Right lobe of liver (tissue), 6 donors: Measurements from ENCODE around the gene LCE4A. TPM values are rescaled to one million over a fixed set of nuclear protein-coding genes. Genes with fewer than 3 reads are reported as not detected.
"Not testable (repeated sequence)": the region's sequence is repeated elsewhere in the genome, so short reads cannot be mapped to it uniquely, and the experiment has no call there.

Experiments used
- ATAC-seq, 4 donors: fragments of 200-7000 bp; cut with Tn5 transposase; one replicate each; pipeline ENCODE4 v1.9.1; 2020; ENCODE audit warnings: mild to moderate bottlenecking in 4 of 4, moderate library complexity in 4 of 4
- DNase-seq, 3 donors: peaks; one replicate each; pipeline ENCODE4 v3.0.0-alpha.2; 2020
- H3K27ac ChIP-seq, 3 donors: fragments of 200-600 bp; one replicate each; pipeline ENCODE4 v1.8.0; 2022
- H3K27me3 ChIP-seq, 2 donors: fragments of 200-600 bp; one replicate each; pipeline ENCODE4 v1.8.0; 2022
- H3K36me3 ChIP-seq, 4 donors: fragments of 200-600 bp; sonication (generic) in 1 of 4; one replicate each; pipeline versions ENCODE4 v1.5.1 to v1.8.0; 2017 to 2022; ENCODE audit warnings: control low read depth in 1 of 4
- H3K4me1 ChIP-seq, 4 donors: fragments of 200-600 bp; sonication (generic) in 1 of 4; one replicate each; pipeline versions ENCODE4 v1.5.1 to v1.8.0; 2017 to 2022; ENCODE audit warnings: control low read depth in 1 of 4
- H3K4me3 ChIP-seq, 3 donors: fragments of 200-600 bp; one replicate each; pipeline ENCODE4 v1.8.0; 2022
- H3K9me3 ChIP-seq, 4 donors: fragments of 200-600 bp; sonication (generic) in 1 of 4; one replicate each; pipeline versions ENCODE4 v1.5.1 to v1.8.0; 2017 to 2022; ENCODE audit warnings: control low read depth in 1 of 4
- CTCF ChIP-seq, 4 donors: fragments of 200-600 bp in 3 of 4; fragments of 450-650 bp in 1 of 4; IDR thresholded peaks; one replicate each; pipeline versions ENCODE4 v1.5.1 to v1.8.0; 2016 to 2022; ENCODE audit warnings: antibody characterized with exemption in 4 of 4, mild to moderate bottlenecking in 2 of 4
- POLR2A ChIP-seq: fragments of 450-650 bp; IDR thresholded peaks from one replicate; pipeline ENCODE4 v1.6.1; 2017; ENCODE audit warnings: antibody characterized with exemption, mild to moderate bottlenecking
- WGBS: methylation state at CpG from one replicate; pipeline ENCODE4 v1.1.6; 2018; ENCODE audit warnings: low coverage, low lambda C conversion rate; ENCODE audit not compliant: insufficient coverage; ENCODE audit errors: missing lambda C conversion rate; 5-methylcytosine and 5-hydroxymethylcytosine counted together
- intact Hi-C, 2 donors: fragments of 100-400 bp; cut with DNase I; formaldehyde crosslinking; loops; one replicate each; pipeline versions ENCODE4 v1.11.2 to v1.14.1; 2022
- total RNA-seq, 6 experiments: library from RNA; depleted of rRNA in 2 of 6; stranded (reverse); fragments of >200 nt in 2 of 6; fragmentation: NEBNext Ultra II Directional in 3 of 6; extraction: Animal tissue kit (Norgen Biotek cat#: 25700) in 3 of 6; gene quantifications; one replicate each; pipeline versions ENCODE4 v1.1.0 to v1.2.4, GENCODE V29; 2016 to 2023
- donor health status: DM: no; HTN: yes; CAD: no.
- donor health status: DM: no; HTN: no; CAD: no.
- donor health status: DM: no; HTN: no; CAD: no.
- donor health status: DM: no; HTN: yes; CAD: no.
- donor health status: DM: no; HTN: yes; CAD: no.

Gene LCE4A
- total RNA-seq, 6 experiments from 2014 or later = not detected

DNA sequence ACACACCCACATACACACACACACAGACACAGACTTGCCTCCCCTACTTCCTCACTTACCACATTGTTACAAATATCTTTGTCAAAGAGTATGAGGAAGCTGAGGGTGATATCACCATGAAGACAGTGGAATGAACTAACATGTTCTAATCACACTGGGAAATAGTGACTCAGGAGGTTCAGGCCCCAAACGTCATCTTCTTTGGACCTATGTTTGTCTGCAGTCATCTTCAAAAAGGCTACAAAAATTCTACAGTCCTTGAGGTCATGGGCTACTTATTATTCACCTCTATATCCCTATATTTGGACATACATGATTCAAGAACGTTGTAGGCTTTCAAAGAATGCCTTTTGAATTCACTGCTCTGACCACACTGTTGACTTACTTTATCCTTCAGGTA, 34.9 kb upstream of the LCE4A start:
- 49% methylated on average over 2 of the region's 2 CpGs for WGBS
- Histone ChIP-seq H3K4me3 (no peak overlapping the region), H3K27me3 (no peaks in the 10 kb centered on the region), H3K4me1 (no peaks in the 10 kb centered on the region), H3K27ac (no peak overlapping the region), H3K36me3 (no peaks in the 10 kb centered on the region), H3K9me3 (no peaks in the 10 kb centered on the region)
- ATAC-seq (no peak), DNase-seq (no peak)
- no peak for TF ChIP-seq CTCF (IDR thresholded peaks at IDR 0.05)
- TF ChIP-seq POLR2A = no peak
- intact Hi-C loops = no loop called here

DNA sequence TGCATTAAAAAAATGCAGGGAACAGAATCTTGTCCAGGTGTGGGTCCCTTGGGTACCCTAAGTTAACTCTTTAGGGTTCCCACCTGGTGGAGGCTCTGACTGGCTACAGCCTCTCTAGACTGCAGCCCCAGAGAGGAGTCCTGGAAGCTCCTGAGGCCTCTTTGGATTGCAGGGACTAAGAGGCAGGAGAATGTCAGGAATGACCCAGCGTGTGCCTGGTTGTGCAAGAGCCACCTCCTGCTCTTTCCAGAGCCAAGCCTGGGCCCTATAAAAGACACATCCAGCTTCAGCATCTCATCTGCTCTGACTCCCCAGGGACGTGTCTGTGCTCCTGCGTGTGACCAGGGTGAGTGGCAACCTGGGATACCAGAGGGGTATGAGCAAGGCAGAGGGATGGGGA, 33.0 kb upstream of the LCE4A start, which contains the start of gene LCE2C:
Gene LCE2C (plus strand): TSS at position 297 of the 400 bp plus-strand sequence. CDS start 737 bp downstream, outside the sequence.
- H3K4me3 ChIP-seq, H3K36me3 ChIP-seq, ATAC-seq, H3K9me3 ChIP-seq, intact Hi-C loops, H3K27ac ChIP-seq, DNase-seq, H3K27me3 ChIP-seq, H3K4me1 ChIP-seq: not testable (repeated sequence)
- WGBS = 76% methylated on average over 2 of the region's 3 CpGs

- Histone ChIP-seq H3K36me3 (no peaks in the 10 kb centered on the region), H3K9me3 (no peaks in the 10 kb centered on the region), H3K4me1 (no peaks in the 10 kb centered on the region), H3K27ac (no peak overlapping the region), H3K27me3 (no peaks in the 10 kb centered on the region), H3K4me3 (no peak overlapping the region)
- intact Hi-C loops = no loop called here
- 50% methylated on average over 2 of the region's 6 CpGs for WGBS
- ATAC-seq (no peak), DNase-seq (no peak)
- TF ChIP-seq POLR2A (no peak), CTCF (IDR thresholded peaks at IDR 0.05) (no peak)
Observed at GRCh38 chr1:152679459-152679858, 28.5 kb upstream of the LCE4A start.

GRCh38 chr1:152681616-152682015, 26.3 kb upstream of the LCE4A start:
- no peaks in the 10 kb centered on the region for H3K9me3 ChIP-seq
- no peak for DNase-seq
- intact Hi-C loops = no loop called here
- ATAC-seq = no peak
- no peak for TF ChIP-seq CTCF (IDR thresholded peaks at IDR 0.05)
- no peak for TF ChIP-seq POLR2A
- H3K27me3 ChIP-seq = no peaks in the 10 kb centered on the region
- H3K4me1 ChIP-seq = no peaks in the 10 kb centered on the region
- no peaks in the 10 kb centered on the region for H3K36me3 ChIP-seq
- no peak overlapping the region for H3K4me3 ChIP-seq
- no peak overlapping the region for H3K27ac ChIP-seq
- WGBS = 24% methylated on average over 2 of the region's 2 CpGs

- no peak overlapping the region for H3K4me3 ChIP-seq
- H3K27me3 ChIP-seq = no peaks in the 10 kb centered on the region
- DNase-seq (no peak), ATAC-seq (no peak)
- no peak overlapping the region for H3K27ac ChIP-seq
- H3K9me3 ChIP-seq = no peaks in the 10 kb centered on the region
- TF ChIP-seq CTCF (IDR thresholded peaks at IDR 0.05) (no peak), POLR2A (no peak)
- intact Hi-C loops = no loop called here
- no peaks in the 10 kb centered on the region for H3K4me1 ChIP-seq
- H3K36me3 ChIP-seq = no peaks in the 10 kb centered on the region
Observed at GRCh38 chr1:152683846-152684245, 24.1 kb upstream of the LCE4A start.

GRCh38 chr1:152685823-152686222, 22.1 kb upstream of the LCE4A start, which contains the start of gene LCE2B:
Gene LCE2B, plus strand, starts transcription at chr1:152686123. Its CDS starts 721 bp downstream, at chr1:152686844.
- H3K27me3 ChIP-seq, H3K27ac ChIP-seq, H3K36me3 ChIP-seq, DNase-seq, ATAC-seq, H3K4me3 ChIP-seq, H3K4me1 ChIP-seq, H3K9me3 ChIP-seq, intact Hi-C loops: not testable (repeated sequence)
- 50% methylated on average over 2 of the region's 4 CpGs for WGBS
